GM19438 (cell line): ENCODE measurements around the gene B3GAT1.

Experiments used
- ATAC-seq: cut with Tn5 transposase; IDR thresholded peaks from one replicate; pipeline ENCODE4 v1.9.1; 2021; ENCODE audit warnings: low read depth; ENCODE audit not compliant: unreplicated experiment

B3GAT1 gene

DNA sequence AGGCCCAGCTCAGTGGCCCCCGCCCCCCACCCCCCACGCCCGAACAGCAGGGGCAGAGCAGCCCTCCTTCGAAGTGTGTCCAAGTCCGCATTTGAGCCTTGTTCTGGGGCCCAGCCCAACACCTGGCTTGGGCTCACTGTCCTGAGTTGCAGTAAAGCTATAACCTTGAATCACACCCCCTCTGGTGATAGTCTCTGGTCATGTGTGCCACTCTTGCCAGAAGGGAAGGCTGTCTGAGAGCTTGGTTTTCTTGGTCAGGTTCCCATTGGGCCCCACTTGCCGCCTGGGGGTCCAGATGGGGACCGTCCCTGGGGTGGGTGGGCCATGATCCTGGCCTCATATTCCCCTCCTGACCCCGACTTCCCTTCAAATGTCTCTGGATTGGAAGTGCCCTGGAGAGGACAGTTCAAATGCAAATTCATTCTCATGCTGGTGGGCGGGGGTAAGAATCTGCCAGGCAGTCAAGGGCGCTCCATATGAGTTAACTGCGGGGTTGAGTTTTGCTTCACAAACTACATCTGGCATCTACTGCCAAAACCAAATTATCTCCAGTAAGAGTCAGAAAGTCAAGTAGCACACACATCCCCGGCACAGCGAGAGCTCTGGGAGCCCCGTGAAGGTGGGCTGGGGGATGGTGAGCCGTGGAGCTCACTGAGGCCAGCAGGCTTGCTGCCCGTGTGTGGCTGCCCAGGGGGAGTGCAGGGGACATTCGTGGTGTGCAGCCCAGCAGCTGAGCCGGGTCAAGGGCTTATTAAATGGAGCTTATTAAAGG lies 35.7 kb downstream of the B3GAT1 start:
- no peak for ATAC-seq

DNA sequence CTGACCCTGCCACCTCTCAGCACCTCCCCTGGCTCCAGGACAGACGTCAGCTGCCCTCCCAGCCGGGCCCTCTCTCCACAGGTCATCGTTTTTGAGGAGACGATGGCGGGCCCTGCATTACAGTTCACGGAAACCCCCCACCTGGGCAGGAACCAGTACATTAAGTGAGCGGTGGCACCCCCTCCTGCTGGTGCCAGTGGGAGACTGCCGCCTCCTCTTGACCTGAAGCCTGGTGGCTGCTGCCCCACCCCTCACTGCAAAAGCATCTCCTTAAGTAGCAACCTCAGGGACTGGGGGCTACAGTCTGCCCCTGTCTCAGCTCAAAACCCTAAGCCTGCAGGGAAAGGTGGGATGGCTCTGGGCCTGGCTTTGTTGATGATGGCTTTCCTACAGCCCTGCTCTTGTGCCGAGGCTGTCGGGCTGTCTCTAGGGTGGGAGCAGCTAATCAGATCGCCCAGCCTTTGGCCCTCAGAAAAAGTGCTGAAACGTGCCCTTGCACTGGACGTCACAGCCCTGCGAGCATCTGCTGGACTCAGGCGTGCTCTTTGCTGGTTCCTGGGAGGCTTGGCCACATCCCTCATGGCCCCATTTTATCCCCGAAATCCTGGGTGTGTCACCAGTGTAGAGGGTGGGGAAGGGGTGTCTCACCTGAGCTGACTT lies 37.0 kb downstream of the B3GAT1 start:
- ATAC-seq = no peak

- no peak for ATAC-seq
Observed at GRCh38 chr11:134374171-134374570, 37.9 kb downstream of the B3GAT1 start.

DNA sequence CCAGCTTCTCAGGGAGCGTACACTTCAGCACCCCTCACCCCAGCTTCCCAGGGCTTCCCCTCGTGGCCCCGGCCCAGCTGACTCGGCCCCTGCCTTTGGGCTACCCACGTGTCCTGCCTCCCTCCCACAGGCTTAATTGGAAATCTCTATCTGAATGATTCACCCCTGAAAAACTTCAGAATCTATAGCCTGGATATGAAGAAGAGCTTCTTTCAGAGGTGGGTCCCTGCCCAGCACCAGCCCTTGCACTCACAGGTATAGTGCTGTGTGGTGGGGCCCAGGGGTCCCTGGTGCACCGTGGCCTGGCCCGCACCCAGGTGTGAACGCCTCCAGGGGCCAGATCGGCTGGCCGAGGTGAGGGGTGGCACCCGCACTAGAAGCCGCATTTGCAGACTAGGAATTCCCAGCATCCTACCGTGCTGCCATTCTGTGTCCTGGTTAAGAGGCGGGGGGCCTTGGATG lies 38.4 kb downstream of the B3GAT1 start:
- ATAC-seq = no peak

DNA sequence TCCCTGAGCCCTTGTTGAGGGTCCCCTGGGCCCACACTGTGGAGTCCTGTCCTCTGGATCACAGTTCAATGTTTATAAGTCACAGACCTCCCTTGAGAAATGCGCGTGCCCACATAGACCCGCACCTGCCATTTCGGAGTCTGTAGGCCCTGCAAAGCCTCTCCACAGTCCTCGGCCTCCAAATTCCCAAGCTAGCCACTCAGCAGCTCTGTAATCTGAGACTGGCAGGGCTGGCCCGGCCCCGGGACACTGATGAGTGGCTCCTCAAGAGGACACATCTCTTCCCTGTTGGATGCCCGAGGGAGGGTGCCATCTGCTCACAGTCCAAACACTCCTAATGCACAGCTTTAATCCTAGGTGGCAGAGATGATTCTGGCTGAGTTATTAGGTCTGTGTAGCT lies 39.1 kb downstream of the B3GAT1 start:
- no peak for ATAC-seq

DNA sequence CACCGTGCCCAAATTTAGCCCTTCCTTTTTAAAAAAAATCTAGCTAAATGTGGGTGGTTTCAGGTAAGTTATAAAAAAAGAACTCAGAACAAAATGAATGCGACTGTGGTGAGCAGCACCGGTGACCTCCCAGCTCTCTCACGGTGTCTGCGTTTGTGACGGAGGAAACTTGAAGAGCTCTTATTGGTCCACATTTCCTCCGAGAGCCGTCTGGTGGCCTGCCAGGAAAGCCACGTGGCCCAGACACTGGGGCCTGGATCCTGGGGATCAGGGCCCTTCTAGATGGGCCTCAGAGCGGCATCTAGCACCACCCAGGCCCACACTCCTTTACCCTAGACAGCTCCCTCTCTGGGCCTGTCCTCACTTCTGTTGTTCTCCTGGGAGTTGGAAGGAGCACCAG lies 39.5 kb downstream of the B3GAT1 start:
- no peak for ATAC-seq

DNA sequence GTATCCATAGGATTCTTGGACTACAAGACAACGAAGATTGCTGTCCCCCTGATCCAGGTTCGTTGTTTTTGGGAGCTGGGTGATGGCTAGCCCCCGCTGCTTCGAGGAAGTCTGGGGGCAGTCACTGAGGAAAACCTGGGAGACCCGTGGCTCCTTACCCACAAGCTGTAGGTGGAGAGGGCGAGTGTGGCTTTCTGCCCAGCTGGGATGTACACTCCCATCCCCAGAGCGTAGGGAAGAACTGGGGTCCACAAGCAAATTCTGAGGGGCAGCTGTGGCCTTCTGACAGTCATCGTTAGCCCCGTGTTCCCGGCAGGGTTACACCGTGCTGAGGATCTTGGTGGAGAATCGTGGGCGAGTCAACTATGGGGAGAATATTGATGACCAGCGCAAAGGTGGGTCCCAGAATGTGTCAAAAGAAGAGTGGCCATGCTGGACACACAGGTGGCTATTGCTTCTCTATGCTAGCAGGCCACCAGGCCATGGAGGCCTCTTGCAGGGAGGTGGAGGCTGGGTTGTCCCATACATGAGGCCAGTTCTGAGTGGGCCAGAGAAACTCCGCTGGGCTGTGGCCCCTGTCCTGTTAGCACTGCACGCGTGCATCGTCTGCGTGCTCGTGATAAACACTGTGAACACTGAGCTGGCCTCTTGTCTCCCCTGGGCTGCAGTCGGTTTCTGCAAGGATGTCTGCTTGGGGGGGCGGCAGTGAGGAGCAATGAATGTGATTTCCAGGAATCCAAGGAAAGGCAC lies 40.4 kb downstream of the B3GAT1 start:
- no peak for ATAC-seq

DNA sequence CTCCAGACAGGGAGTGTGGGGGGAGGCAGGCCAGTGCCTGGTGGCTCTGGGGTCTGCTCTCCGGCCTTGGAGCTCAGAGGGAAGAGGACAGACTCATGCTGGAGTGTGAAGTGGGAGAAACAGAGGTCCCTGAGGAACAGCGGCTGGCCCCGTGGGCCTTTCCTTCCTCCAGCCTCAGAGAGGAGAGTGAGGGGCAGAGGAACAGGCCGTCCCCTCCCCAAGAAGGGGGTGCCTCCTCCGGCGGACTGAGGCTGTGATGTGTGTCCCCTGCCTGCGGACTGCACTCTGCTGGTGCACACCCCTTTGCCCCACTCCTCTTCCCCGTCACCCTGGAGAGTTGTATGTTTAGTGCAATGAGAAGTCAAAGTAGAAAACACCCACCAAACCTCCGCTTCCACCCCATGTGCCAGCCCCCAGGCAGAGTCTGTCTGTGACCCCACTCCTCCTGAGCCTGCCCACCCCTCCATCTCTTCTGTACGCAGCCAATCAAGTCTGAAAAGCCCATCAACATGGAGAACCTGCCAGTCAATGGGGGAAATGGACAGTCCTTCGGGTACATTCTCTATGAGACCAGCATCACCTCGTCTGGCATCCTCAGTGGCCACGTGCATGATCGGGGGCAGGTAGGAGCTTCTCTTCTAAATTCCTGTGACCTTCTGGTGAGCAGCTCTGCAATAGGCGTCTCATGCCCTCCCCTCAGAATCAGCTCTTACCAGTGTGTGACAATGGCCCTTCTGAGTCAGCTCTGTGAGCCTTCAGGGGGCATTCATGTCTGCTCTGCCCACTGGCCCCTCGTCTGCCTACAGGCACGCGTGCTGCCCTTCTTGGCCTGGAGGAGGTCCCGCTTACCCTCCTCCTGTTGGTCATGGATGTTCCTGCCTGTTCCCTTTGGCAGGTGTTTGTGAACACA lies 41.3 kb downstream of the B3GAT1 start:
- ATAC-seq = no peak

- no peak for ATAC-seq
Observed at GRCh38 chr11:134369656-134370525, 42.2 kb downstream of the B3GAT1 start.

DNA sequence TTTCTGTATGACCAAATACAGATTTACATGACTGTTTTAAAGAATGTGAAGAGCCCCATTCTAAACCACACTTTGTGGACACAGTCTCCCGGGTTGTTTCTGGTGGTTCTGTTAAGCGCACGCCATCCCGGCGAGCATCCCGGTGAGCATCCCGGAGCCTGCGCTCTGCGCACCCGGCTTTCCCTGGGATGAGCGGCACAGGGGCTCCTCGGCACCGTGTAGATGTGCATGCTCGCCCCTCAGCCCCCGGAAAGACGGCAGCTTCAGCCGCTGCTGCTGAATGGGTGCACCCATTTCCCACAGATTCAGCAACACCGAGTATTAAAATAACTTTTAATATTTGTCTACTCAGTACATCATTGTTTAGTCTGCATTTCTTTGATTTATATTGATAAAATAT lies 44.3 kb downstream of the B3GAT1 start:
- no peak for ATAC-seq

GRCh38 chr11:134366254-134366653 lies 45.8 kb downstream of the B3GAT1 start:
- no peak for ATAC-seq

DNA sequence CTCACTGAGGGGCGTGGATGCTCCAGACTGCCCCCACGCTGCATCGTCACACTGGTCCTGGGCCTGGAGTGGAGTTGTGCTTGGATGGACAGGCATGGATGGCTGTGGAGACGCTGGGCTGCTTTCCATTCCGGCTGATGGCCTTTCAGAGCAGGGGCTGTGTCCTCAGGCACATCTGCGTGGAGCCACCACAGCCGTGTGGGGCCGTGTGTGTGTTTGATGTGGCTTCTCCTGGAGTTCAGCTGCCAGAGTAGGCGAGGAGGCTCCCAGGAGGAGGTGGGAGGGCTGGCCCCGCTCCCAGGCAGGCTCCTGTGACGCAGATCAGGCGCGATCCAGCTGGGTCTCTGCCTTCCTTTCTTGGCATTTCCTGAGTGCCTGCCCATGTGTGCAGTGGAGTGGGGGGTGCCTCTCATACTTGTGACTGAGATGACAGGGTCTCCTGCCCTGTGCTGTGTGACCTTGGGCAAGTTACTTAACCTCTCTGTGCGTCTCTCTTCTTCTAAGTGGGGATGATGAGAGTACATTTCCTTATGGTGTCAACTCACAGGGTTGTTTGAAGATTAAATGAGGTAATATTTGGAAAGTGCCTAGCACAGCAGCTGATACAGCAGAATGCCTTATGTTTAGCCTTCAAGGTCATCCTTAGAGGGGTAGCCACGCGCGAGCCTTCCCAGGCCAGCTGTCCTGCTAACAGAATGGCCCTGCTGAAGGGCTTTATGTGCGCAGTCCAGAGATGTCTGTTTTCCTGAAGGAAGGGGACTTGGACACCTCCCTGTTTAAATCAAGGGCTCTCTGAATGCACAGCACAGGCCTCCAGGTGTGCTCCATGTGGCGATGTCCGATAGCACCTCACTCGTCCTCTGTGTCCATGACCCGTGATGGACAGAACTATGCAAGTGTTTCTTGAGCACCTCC lies 46.8 kb downstream of the B3GAT1 start:
- ATAC-seq = no peak

DNA sequence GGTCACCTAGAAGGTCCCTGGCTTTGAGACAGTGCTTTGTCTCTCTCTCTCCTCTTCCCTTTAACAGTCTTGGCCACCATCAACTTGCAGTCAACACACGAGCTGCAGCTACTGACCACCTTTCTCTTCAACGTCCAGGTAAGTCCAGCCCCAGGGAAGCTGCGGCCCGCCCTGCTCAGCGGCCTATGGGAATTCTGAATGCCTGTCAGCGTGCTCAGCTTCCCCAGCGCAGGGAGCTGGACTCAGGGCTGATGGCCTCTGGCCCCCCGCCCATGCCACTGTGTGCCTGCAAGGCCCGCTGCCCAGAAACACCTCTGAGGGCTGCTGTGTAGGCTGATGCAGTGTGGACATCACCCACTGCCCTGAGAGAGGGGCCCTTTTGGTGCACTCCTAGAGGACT lies 47.8 kb downstream of the B3GAT1 start:
- no peak for ATAC-seq

DNA sequence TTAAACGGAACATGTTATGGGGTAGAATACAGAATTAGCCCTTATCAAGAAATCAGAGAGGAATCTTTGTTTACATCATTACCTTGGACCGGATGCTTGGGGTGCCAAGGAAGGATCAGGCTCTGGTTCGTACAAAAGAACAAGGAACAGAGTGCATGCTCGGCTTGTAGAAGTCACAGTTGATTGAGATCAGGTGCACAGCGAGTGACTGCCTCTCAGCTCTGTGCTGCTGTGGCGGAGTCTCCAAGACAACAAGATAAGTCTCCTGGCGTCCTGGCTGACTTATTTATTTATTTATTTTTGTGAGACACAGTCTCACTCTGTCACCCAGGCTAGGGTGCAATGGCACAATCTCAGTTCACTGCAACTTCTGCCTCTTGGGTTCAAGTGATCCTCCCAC lies 48.5 kb downstream of the B3GAT1 start:
- ATAC-seq = no peak

DNA sequence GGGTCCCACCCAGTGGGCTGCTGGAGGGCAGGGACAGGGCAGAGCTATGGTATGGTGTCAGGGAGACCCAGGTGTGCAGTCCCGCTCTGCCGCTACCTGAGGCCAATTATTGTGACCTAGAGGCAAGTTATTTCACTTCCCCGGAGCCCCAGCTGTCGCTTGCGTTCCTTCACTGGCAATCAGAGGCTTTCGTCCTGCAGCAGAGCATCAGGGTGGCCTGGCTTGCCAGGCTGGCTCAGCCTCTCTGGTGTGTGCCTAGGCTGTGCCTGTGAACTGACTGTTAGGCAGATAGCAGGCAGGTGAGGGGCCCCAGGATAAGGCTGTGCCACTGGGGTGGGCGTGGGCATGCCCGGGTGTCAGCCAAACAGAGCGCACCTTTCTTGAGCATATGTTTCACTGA lies 48.9 kb downstream of the B3GAT1 start:
- ATAC-seq = no peak

DNA sequence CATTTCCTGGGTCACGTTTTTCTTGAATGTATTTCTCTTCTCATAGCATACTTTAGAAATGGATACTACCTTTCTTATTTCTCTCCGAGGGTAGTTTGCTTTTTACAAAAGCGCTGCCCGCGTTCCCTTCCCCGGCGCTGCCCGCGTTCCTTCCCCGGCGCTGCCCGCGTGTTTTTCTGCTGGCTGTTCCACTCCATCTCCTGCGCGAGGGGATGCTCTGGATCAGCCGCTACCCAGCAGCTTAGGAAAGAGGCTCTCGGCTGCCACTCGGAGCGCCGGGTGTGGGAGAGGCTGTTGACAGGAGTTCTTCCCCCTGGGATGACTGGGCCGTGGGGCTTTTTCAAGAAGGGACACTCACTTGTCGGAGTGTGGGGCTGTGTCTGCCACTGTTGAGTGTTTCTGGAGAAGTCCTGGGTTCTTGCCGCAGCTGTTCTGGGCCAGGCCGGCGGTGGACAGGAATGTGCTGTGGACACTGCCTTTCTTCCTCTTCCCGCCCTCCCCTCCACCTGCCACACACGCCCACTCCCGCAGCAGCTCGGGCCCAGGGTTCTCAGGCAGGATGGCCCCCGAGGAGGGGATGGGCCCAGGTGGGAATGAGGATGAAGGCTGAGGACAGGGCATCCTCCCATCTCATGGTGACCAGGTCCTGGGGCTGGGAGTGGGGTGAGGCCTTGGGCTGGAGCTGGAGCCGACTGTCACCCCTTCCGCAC lies 49.7 kb downstream of the B3GAT1 start:
- ATAC-seq = no peak

- no peak for ATAC-seq
Observed at GRCh38 chr11:134361661-134362060, 50.4 kb downstream of the B3GAT1 start.
